NCI-H345 (cell line): Measurements from ENCODE around the gene COL12A1.

Experiments
- DNase-seq: peaks from one replicate; lab custom pipeline; 2025; lab: John Stamatoyannopoulos, UW

The COL12A1 gene

DNA sequence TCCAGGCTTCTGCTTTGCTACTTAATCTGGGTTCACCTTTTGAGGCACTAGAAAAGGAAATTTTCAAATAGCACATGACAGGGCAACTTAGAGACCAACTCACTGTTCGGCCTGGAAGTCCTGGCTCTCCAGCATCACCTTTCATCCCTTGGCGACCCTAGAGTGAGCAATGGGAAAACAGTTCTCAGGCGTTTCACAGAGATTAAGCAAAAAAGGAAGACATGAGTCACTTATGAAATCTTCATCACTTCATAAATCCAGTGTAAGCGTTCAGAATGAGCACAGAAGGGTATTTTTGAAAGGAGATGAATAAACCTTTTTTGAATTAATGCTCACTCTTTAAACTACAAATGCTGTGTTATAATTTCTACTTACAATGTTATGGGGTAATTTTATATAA is 104.0 kb downstream of the COL12A1 start:
- no peak for DNase-seq

DNA sequence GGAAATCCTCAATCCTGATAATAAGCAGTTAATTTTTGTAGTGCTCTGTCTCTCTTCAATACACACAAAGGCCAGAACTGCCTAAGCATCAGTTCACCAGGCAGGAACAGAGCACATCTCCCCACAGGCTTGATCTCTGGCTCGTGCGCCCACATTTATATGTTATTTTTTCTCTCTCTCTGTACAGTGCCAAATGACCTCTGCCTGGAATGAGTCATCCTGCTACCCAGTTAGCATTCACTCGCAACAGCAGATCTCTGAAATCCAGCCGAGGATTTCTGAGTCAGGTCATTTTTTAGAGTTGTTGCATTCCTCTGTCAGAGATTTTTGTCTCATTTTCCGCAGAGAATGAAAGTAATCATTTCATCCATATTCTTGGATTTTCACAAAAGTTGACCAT is 107.1 kb downstream of the COL12A1 start:
- DNase-seq, result no peak

DNA sequence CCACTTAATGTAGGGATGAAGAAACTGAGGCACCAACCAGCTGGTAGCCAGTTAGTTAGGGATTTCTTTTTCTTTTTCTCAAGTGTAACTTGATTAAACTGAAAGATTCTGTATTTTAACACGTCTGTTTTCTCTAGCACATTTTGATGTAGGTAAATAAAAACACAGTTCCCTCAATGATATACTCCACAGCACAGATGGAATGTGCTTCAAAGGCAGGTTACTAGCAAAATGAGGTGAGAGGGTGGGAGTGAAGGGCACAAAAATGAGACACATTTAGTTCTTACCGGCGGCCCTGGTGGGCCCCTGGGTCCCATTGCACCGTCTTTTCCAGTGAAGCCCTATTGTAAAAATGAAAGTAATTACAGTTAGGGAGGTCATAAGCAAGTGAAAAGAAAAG is 108.9 kb downstream of the COL12A1 start:
- no peak for DNase-seq

DNA sequence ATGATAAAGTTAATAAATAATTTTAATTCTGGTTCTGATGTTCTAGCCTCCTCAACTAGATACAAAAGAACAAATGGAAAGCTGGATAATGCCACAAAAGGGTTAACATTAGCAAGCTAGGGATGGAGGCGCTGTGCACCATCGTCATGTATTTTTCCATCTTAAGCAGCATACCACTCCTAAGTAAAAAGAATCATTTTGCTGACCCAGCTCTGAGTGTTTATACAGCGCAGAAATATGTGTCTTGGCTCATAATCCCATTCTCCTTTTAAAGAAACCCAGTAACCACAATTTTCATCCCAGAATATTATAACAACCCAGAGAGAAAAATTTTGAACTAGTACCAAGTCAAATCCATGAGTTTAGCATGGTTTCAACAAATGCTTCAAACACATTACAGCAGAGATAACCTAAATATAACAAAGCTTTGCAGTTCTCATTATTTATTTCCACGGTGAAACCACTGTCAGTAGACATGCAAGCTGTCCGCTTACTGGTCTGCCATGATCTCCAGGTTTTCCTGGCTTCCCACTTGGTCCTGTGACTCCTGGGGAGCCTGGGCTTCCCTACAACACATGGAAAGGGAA is 111.1 kb downstream of the COL12A1 start:
- DNase-seq, result no peak

DNA sequence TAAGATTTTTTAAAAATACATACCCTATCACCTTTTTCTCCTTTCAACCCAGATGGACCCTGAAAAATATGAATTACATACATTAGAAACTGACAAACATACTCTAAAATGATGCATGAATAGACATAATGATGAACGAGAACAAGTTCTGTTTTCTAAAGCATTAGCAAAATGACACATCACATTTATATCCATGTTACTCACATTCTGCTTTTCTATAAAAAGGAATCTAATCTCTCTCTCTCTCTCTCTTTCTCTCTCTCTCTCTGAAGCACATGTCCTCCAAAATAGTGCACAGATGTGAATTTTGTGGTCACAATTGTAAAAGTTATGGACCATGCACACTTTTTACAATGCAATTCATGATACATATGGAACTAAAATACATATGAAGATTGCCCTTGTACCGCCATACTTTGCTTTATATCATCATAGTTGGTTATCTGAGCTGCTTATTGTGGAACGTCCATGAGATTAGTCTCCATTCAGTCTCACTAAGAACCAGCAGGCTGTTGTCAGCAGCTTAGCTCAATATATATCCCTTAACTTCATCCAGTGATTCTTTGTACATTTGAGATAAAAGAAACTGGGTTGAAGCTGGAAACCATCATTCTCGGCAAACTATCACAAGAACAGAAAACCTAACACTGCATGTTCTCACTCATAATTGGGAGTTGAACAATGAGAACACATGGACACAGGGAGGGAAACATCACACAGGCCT is 114.2 kb downstream of the COL12A1 start:
- DNase-seq, result no peak

DNA sequence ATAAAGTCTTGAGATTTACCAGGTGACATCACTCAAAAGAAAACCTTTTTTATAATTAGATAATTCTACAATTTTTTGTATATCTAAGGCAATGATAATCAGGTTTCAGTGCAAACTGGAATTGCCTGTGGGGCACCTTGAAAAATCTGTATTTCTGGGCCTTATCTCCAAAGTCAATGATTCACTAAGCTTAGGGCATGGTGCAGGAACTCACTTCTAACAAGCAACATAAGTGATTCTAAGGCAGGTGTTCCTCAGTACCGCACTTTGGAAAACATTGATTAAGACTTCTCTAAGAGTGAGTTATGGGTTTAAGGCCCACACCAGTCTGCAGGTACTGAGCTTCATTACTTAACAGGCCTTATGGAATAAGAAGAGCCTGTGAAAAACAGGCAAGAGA is 115.3 kb downstream of the COL12A1 start:
- DNase-seq, result no peak

DNA sequence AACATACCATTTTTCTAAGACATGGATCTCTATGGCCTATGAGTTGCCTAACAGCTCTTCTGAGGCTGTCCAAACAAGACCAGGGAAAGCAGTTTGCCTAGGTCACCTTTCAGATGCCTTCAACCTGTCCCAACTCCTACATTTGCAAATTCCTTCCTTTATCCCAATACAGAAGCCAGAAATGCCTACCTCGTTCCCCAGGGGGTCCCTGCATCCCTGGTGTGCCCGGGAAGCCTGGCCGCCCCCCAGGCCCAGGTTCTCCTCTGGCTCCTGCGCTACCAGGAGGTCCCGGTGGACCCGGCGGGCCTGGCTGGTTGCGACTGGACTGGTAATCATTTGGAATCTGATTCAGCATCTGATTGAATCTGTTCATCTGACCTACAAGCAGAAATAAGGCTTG is 115.9 kb downstream of the COL12A1 start:
- no peak for DNase-seq

DNA sequence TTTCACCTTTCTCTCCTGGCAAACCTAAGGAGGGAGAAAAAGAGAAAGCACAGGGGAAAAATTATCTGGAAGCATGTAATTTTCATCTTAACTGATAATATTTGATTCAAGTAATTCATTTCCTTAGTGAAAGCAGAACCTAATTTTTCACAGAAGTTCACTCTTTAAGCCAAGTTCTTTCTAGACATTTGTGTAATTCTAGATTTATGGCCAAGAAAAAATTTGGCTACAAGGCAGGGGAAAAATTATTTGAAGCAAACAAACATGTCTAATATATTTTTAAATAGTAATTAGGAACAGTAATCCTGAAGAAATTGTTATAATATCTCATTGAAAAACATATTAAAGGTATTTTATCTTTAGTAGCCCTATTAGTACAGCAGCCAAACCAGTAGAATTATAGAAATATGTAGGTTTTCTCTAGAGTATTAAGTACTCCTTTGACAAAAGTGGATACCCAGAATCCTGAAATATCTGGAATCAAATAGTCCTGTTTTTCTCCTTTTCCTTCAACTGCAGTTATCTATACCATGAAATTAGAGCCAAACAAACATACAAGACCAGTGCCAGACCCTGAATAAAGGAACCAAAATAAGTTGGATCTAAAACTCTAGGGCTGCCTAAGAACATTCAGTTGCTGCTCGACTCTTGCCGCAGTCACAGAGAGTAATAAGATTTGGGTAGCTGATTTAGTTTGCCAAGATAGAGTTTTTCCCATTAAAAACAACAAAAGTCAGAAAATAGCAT is 116.5 kb downstream of the COL12A1 start:
- no peak for DNase-seq

DNA sequence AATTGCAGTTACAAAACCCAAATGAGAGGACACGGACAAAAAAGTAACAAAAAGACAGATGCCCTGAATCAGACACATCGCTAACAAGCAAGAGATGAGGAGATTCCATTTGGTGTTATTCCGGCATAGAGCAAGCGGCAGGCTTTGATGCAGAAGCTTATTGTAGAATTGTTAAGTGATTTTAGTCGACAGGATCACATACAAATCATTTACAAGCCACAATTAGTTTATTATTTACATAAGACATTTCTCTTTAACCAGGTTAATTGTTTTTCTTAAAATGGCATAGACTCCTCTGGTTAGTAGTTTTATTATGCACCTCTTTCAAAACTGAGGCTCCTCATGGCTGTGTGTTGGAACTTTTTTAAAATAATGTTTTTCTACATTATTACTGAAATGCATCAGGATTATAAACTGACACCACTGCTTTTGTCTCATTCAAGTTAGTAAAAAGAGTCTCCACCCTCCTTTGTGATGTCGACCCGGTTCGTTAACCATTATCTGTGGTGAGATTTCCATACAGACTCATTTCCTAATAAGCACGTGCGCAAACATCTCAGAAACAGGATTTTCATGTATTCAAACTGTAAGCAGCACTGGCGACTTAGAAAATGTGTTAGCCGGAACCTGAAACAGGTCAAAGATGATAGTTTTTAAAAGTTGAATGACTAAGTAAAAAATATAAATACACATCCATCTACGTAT is 119.8 kb downstream of the COL12A1 start:
- no peak for DNase-seq

DNA sequence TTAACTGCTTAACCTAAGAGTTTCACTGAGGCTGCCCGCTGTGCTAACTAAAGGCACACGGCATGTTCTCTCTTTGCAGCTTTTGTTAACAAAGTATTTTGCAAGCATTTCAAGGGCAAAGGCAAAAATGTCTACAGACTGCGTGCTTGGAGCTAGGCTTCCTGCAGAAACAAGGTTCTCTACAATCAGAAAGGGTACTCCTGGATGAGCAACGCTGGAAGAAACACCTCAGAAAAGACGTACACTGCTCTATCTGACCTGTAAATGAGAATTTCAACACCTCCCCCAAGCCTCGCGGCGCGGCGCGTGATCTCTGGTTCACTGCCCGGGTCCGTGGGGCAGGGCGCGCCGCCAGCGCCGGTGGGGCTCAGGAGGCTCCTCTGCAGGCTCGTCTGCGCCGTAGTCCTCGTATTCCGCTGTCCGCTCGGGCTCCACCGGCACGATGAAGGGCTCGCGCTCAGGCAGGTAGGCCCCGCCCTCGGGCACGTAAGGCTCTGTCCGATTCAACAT is 120.9 kb downstream of the COL12A1 start:
- no peak for DNase-seq

DNA sequence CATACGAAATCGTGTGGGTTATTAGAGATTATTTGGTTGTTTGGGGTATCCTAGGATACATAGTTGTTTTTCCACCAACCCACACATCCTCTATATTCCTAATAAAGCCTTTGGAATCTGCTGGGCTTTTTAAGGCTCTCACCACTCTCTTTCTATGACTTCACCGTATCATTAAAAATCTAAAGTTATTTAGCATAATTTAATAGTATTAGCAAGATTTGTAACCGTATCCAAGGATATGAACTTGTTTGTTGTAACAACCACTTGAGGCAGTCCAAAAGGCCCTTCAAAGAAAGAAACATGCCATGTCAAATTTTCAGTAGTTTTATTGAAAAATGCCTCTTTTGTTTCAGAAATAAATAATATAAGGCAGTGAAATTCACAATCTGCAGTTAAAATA is 121.8 kb downstream of the COL12A1 start:
- no peak for DNase-seq

DNA sequence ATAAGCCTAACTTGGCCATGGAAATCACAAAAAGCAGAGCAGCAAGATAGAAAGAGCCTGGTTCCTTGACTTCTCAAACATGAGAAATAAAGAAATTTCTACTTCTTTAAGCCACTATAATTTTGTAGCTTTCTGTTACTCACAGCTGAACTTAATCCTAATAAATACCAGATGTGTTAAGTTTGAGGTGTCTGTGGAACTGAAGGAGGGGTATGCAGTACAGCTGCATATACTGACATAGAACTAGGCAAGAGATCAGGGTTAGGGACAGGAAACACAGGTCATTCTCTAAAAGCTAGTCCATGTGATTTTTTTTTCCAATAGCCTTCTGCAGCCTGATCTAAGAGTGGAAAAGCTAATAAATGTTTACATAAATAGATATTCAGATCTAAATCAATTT is 123.9 kb downstream of the COL12A1 start:
- DNase-seq, result no peak

DNA sequence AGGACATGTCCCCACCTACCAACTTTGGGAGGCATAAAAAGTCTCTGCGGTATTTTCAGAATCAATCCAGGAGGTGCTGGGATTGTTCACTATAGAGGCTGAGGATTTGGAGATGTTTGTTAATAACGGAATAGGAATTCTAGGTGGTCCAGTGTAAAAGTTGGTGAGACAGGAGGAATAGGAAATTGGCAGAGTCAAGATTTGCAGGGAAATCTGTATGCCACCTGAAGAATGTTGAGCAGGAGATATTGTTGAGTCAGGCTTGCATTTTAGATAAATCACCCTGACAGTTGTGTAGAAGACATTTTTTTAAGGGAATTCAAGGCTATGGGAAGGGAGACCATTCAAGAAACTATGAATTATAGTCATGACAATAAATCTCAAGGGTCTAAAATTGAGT is 124.8 kb downstream of the COL12A1 start:
- no peak for DNase-seq

DNA sequence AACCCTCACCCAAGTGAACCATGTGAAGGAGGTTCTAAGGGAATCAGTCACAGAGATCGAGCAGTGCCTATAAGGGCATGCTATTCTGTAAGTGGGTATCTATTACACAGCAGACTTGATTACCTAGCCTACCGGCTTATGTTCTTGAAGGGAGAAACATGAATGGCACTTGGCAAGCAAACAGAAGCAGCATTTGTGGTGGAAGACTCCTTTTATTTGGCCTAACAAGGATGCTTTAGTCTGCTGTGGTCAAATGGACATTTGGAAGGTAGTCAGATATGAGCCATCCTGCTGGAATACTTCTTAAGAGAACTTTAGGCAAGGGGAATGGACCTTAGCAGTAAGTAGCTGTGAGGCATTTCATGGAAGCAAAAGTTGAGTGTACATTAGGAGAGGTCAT is 126.3 kb downstream of the COL12A1 start:
- DNase-seq, result no peak

DNA sequence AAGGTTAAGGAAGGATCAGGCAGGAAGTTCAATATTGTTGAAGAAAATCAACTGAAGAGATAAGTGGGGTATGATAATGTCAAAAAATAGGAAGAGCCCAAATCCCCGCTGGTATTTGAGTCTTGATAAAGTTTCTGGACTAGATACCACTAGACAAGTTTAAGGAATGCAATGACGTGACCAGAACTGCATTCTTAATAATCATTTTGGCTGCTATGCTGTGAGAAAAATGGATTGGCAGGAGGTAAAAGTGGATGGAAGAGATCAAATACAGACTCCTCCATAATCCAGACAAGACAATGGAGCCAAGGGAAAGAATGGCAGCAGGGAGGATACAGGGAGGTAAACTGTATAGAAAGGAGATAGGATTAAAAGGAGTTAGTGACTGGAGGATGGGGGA is 128.2 kb downstream of the COL12A1 start:
- DNase-seq, result no peak

DNA sequence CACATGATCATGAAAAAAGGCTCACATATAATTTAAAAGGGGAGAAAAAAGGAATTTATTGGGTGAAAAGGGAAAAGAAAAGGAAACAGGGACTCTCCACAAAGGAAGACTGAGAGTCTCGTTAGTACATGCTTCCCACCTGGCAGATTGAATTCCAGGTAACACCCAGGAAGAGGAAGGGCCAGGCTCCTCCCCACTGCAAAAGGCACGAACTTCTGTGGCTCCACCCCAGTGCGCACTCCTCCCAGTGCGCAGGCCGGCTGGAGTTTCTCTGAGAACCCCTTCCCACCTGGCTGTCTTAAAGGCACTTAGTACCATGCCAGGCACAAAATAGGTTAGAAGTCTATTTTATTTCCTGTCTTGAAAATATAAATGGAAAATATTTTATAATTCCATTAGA is 129.8 kb downstream of the COL12A1 start:
- no peak for DNase-seq

DNA sequence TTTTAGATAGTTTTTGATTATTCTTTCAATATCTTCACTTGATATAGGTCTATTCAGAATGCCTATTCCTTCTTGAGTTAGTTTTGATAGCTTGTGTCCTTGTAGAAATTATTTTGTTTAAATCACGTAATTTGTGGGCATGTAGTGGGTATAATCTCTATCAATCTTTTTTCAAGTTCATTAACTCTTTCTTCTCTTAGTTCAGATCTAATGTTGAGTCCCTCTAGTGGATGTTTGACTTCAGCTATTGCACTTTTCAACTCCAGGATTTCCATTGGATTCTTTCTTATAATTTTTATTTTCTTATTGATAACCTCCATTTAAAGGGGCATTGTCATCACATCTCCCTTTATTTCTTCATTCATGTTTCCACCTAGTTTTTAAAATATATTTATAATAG is 135.6 kb downstream of the COL12A1 start:
- DNase-seq, result no peak

DNA sequence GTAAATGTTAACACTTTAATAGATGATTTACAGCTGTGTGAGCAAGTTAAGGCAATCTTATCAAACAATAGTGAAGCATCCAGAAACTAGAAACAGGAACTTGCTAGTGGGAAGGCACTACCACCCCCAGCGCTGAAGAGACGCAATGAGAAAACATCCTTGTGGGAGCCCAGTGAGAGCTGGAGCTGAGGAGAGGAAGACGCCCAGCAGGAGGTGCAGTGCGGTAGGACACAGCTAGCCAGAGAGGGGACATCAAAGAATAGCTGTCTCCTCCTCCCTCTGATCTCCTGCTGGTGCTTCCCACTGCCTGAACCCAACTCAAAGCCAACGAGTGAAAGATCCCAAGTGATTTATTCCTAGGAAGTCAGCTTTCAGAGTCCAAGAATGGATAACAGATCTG is 140.3 kb downstream of the COL12A1 start:
- no peak for DNase-seq

DNA sequence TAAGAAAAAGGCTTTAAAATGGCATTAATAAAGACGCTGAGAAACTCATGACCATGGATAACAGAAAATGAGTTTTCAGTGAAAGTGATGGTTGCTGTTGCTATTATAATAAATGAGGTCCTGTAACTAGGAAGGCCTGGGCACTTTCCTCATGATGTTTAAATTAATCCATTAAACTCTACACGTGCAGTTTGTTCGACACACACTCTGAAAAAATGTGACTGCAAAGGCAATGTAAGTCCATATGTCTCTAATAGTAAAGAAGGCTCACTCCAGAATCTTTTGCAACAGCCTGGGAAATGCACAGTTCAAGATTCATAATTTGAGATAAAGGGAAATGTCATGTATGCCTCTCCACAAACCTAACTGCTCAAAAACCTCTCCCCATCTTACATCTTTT is 153.4 kb downstream of the COL12A1 start:
- no peak for DNase-seq

DNA sequence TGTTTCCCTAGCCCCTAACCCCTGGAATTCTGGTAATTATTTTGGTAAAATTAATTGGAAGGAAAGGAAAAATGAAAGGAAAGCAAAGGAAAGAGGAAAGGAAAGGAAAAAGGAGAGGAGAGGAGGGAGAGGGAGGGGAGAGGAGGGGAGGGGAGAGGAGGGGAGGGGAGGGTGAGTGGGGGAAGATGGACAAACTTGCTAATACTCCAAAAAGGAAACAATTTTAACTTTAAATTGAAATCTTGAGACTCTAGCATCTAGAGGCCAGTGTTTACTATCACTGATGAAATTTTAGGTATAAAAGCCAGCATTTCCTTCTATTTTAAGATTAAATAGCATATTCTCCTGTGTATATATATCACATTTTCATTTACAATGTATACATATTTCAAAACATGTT is 156.5 kb downstream of the COL12A1 start:
- no peak for DNase-seq

DNA sequence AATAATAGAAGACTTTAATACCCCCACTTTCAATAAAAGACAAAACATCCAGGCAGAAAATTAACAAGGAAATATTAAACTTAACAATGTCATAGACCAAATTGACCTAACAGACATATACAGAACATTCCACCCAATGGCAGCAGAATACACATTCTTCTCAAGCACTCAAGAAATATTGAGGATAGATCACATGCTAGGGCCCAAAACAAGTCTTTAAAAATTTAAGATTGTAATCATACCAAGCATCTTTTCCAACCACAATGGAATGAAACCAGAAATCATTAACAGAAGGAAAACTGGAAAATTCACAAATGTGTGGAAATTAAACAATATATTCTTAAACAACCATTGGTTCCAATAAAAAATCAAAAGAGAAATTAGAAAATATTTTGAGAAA is 161.0 kb downstream of the COL12A1 start:
- DNase-seq, result no peak

DNA sequence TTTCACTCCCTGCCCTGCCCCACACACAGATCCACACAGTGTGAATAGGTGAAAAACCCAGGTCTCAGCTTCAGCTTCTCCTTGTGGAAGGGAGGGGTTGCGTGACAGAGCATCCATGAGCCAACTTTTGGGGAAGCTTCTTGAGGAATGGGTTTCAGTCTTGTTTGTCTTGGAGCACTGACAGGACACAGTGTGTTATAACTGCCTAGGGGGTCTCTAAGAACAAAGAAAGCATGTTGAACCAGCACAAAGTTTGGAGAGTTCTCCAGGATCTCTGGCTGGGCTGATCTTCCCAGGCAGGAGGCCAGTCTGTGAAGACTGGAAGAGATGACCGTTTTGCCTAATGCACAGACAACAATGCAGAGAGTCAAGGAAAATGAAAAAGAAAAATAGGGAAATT is 164.5 kb downstream of the COL12A1 start:
- DNase-seq, result no peak
